Prostate gland (tissue), 2 donors: ENCODE results near the gene JPH4. TPM values are rescaled to one million over a fixed set of nuclear protein-coding genes. Genes with fewer than 3 reads are reported as not detected.

ENCODE experiments used
- DNase-seq: peaks from one replicate; pipeline ENCODE4 v3.0.0-alpha.2; 2019; ENCODE audit warnings: low spot score
- H3K27ac ChIP-seq, 2 donors: fragments of 200-600 bp; sonication (generic); 2 replicates each; pipeline ENCODE4 v1.5.1; 2017 to 2019
- H3K27me3 ChIP-seq: fragments of 200-600 bp; sonication (generic); replicated peaks from 2 replicates; pipeline ENCODE4 v1.5.1; 2019; ENCODE audit not compliant: insufficient read depth
- H3K36me3 ChIP-seq, 2 donors: fragments of 200-600 bp; sonication (generic); 1 replicate in 1 of 2; 2 replicates in 1 of 2; pipeline versions ENCODE4 v1.5.1 to v1.8.1; 2017 to 2019
- H3K4me1 ChIP-seq: fragments of 200-600 bp; sonication (generic); replicated peaks from 2 replicates; pipeline ENCODE4 v1.5.1; 2019
- H3K4me3 ChIP-seq, 2 donors: fragments of 200-600 bp; sonication (generic); 2 replicates each; pipeline ENCODE4 v1.5.1; 2017 to 2019
- H3K9me3 ChIP-seq: fragments of 200-600 bp; sonication (generic); 2 replicates; pipeline ENCODE4 v1.5.1; 2017
- CTCF ChIP-seq, 4 experiments: fragments of 200-600 bp in 2 of 4; fragments of 450-650 bp in 2 of 4; sonication (generic) in 2 of 4; IDR thresholded peaks; 1 replicate in 3 of 4; 2 replicates in 1 of 4; pipeline ENCODE4 v1.5.1; 2016 to 2019; ENCODE audit warnings: antibody characterized with exemption in 4 of 4, mild to moderate bottlenecking in 2 of 4, moderate library complexity in 2 of 4
- POLR2A ChIP-seq: fragments of 450-650 bp; IDR thresholded peaks from one replicate; pipeline ENCODE4 v1.6.1; 2016; ENCODE audit warnings: antibody characterized with exemption, mild to moderate bottlenecking
- POLR2AphosphoS5 ChIP-seq: sonication (generic); formaldehyde crosslinking; IDR thresholded peaks from one replicate; pipeline ENCODE4 v1.6.1; 2017; ENCODE audit warnings: antibody characterized with exemption
- WGBS: methylation state at CpG from one replicate; pipeline ENCODE4 v1.1.5; 2018; 5-methylcytosine and 5-hydroxymethylcytosine counted together
- intact Hi-C: fragments of 100-400 bp; cut with DNase I; formaldehyde crosslinking; loops from one replicate; pipeline ENCODE4 v1.14.2; 2022
- total RNA-seq, 2 donors: library from RNA; depleted of rRNA; stranded (reverse); fragments of >200 nt; gene quantifications; one replicate each; pipeline ENCODE4 v1.1.0, GENCODE V29; 2016

Gene JPH4
- total RNA-seq, 2 donors from 2014 or later, result 8.5 to 17.8 TPM

GRCh38 chr14:23533652-23534435 lies 44.7 kb downstream of the JPH4 start:
- Histone ChIP-seq H3K9me3 (no peaks in the 10 kb centered on the region), H3K4me3 (no peak overlapping the region), H3K4me1 (no peaks in the 10 kb centered on the region), H3K27ac (no peak overlapping the region), H3K36me3 (no peaks in the 10 kb centered on the region), H3K27me3 (no peaks in the 10 kb centered on the region)
- no peak for TF ChIP-seq POLR2A
- no peak for TF ChIP-seq CTCF (IDR thresholded peaks at IDR 0.05)
- no peak for TF ChIP-seq POLR2AphosphoS5
- DNase-seq, result no peak
- intact Hi-C loops, result no loop called here
- WGBS, result 91% methylated on average over 16 of the region's 16 CpGs

GRCh38 chr14:23532658-23533057 lies 45.9 kb downstream of the JPH4 start:
- intact Hi-C loops, result no loop called here
- Histone ChIP-seq H3K4me3 (no peak overlapping the region), H3K27me3 (no peaks in the 10 kb centered on the region), H3K4me1 (no peaks in the 10 kb centered on the region), H3K27ac (no peak overlapping the region), H3K36me3 (no peaks in the 10 kb centered on the region), H3K9me3 (no peaks in the 10 kb centered on the region)
- WGBS, result 93% methylated on average over 7 of the region's 7 CpGs
- no peak for DNase-seq
- TF ChIP-seq POLR2AphosphoS5 (no peak), CTCF (IDR thresholded peaks at IDR 0.05) (no peak), POLR2A (no peak)

DNA sequence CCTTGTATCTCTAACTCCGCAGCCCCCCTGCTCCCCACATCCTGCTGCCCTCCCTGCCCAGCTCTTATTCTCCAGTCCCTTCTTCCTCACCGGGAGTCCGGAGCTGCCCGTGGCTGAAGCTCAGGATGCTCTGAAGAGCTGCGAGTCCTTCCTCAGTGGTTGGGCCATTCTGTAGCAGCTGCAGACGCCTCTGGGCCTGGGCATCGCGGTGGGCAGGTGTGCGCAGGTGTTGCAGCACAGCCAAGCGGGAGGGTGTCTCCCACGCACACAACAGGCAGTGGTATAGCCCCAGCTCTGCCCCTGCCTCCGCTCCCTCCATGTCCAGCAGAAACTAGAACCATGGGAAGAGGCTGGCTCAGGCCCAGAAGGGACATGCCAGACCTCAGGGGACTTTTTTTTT lies 47.2 kb downstream of the JPH4 start:
- H3K36me3 ChIP-seq, result no peaks in the 10 kb centered on the region
- TF ChIP-seq POLR2AphosphoS5 (no peak), CTCF (IDR thresholded peaks at IDR 0.05) (no peak), POLR2A (no peak)
- H3K4me3 ChIP-seq, result no peak overlapping the region
- no peaks in the 10 kb centered on the region for H3K9me3 ChIP-seq
- H3K27ac ChIP-seq, result no peak overlapping the region
- no peak for DNase-seq
- no peaks in the 10 kb centered on the region for H3K4me1 ChIP-seq
- intact Hi-C loops, result no loop called here
- 95% methylated on average over 12 of the region's 12 CpGs for WGBS
- no peaks in the 10 kb centered on the region for H3K27me3 ChIP-seq

DNA sequence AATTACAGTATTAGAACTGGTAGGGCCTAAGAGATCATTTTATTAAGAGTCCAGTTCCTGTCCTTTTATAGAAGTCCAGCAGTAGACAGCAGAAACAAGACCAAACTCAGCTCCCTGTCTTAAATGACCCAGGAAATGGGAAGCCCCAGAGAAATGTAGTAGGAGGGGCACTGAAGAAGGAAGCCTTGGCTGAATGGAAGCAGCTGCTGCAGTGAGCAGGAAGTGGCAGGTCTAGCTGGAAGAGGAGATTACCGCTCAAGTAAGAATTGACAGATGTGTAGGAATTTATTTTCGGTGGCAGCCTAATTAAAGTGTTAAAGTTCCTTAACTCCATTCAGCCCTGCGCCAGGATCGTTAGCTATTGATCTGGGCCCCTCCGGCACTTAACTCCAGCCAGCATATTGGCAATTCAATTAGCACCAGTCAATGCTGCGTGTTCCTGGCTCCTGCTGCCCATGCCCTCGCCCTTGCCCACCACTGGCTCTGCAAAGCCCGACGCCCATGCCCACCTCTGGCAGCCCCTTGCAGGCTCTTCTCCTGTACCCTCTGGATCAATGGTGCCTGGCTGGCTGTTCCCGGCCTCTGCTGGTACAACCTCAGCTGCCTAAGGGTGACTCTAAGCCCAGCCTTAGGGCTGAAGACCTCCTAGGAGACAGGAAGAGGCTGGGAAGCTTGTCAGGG lies 48.1 kb downstream of the JPH4 start:
- Histone ChIP-seq H3K27me3 (no peaks in the 10 kb centered on the region), H3K36me3 (no peaks in the 10 kb centered on the region), H3K4me1 (no peaks in the 10 kb centered on the region), H3K9me3 (no peaks in the 10 kb centered on the region), H3K4me3 (no peak overlapping the region), H3K27ac (no peak overlapping the region)
- DNase-seq, result no peak
- TF ChIP-seq POLR2A (no peak), CTCF (IDR thresholded peaks at IDR 0.05) (no peak), POLR2AphosphoS5 (no peak)
- intact Hi-C loops, result no loop called here
- 83% methylated on average over 10 of the region's 10 CpGs for WGBS

GRCh38 chr14:23529016-23529415 lies 49.6 kb downstream of the JPH4 start:
- no peak for DNase-seq
- intact Hi-C loops, result no loop called here
- TF ChIP-seq POLR2AphosphoS5 (no peak), POLR2A (no peak), CTCF (IDR thresholded peaks at IDR 0.05) (no peak)
- no peaks in the 10 kb centered on the region for H3K27me3 ChIP-seq
- no peak overlapping the region for H3K4me3 ChIP-seq
- 71% methylated on average over 3 of the region's 3 CpGs for WGBS
- H3K4me1 ChIP-seq, result no peaks in the 10 kb centered on the region
- no peaks in the 10 kb centered on the region for H3K9me3 ChIP-seq
- H3K27ac ChIP-seq, result no peak overlapping the region
- H3K36me3 ChIP-seq, result no peaks in the 10 kb centered on the region
